ENCODE data around the gene CRLF1. TPM values are rescaled to one million over a fixed set of nuclear protein-coding genes. Genes with fewer than 3 reads are reported as not detected.

The CRLF1 gene
- total RNA-seq, 1 donor from 2014 or later = 55.3 TPM

Other genes starting within 250 kb of the CRLF1 start
- 8.9 TPM for gene GDF15, start 220.6 kb downstream of the CRLF1 start, total RNA-seq (ENCODE audit: unreplicated experiment)
- gene LRRC25, start 209.2 kb downstream of the CRLF1 start, total RNA-seq (ENCODE audit: unreplicated experiment) = not detected
- 177 TPM for gene SSBP4, start 187.4 kb downstream of the CRLF1 start, total RNA-seq (ENCODE audit: unreplicated experiment)
- gene ISYNA1, start 168.7 kb downstream of the CRLF1 start, total RNA-seq (ENCODE audit: unreplicated experiment) = 111 TPM
- gene ELL, start 84.7 kb downstream of the CRLF1 start, total RNA-seq (ENCODE audit: unreplicated experiment) = 11.6 TPM
- 203 TPM for gene FKBP8, start 63.2 kb downstream of the CRLF1 start, total RNA-seq (ENCODE audit: unreplicated experiment)
- gene KXD1, start 48.9 kb downstream of the CRLF1 start, total RNA-seq (ENCODE audit: unreplicated experiment) = 71.3 TPM
- gene UBA52, start 34.9 kb downstream of the CRLF1 start, total RNA-seq (ENCODE audit: unreplicated experiment) = 826 TPM
- gene REX1BD, start 18.0 kb downstream of the CRLF1 start, total RNA-seq (ENCODE audit: unreplicated experiment) = 54.3 TPM
- 92.3 TPM for gene TMEM59L, start 6.1 kb upstream of the CRLF1 start, total RNA-seq (ENCODE audit: unreplicated experiment)
- gene KLHL26, start 30.2 kb upstream of the CRLF1 start, total RNA-seq (ENCODE audit: unreplicated experiment) = 12.0 TPM
- gene CRTC1, start 76.9 kb upstream of the CRLF1 start, total RNA-seq (ENCODE audit: unreplicated experiment) = 28.8 TPM
- gene COMP, start 184.5 kb upstream of the CRLF1 start, total RNA-seq (ENCODE audit: unreplicated experiment) = not detected
- gene UPF1, start 225.2 kb upstream of the CRLF1 start, total RNA-seq (ENCODE audit: unreplicated experiment) = 46.3 TPM

All from glutamatergic neuron (in vitro differentiated cells).